Stimulated activated CD4-positive, alpha-beta T cell treated with anti-CD3 and anti-CD28 coated beads, Interleukin-1b, Interleukin-23, amount 100 ng/mL, for 24 hours (primary cell): ENCODE measurements around the gene RAPGEF1.

Experiments used
- DNase-seq, 4 experiments: peaks; one replicate each; pipeline ENCODE4 v3.0.0-alpha.2; 2020; ENCODE audit warnings: low read depth in 4 of 4, low spot score in 1 of 4

RAPGEF1 gene

GRCh38 chr9:131534721-131535237 lies 205.1 kb downstream of the RAPGEF1 start:
- DNase-seq = no peak

- DNase-seq = peak; percentile 42 to 67 (median 50)
These were observed 208.7 kb downstream of the RAPGEF1 start, which contains the start of gene UCK1 for GRCh38 chr9:131530920-131531832. UCK1 (minus strand) TSS chr9:131531263; CDS start chr9:131531174, 89 bp downstream.

GRCh38 chr9:131530546-131530919 lies 209.3 kb downstream of the RAPGEF1 start:
- no peak for DNase-seq

- no peak for DNase-seq
These were observed 210.0 kb downstream of the RAPGEF1 start for GRCh38 chr9:131529597-131530545.

- DNase-seq = no peak
These were observed 210.9 kb downstream of the RAPGEF1 start for GRCh38 chr9:131528886-131529505.

GRCh38 chr9:131528186-131528585 lies 211.7 kb downstream of the RAPGEF1 start:
- DNase-seq = no peak
